K562 (cell line): ENCODE measurements around the gene RARRES2. TPM values are rescaled to one million over a fixed set of nuclear protein-coding genes. Genes with fewer than 3 reads are reported as not detected.
A peak's percentile ranks its signal among the peaks of the same experiment; 100 is the strongest.

Source experiments
- ARHGAP35 ChIP-seq: fragments of 450-650 bp; IDR thresholded peaks from 2 replicates; pipeline ENCODE4 v1.6.1; 2018; ENCODE audit not compliant: partially characterized antibody
- BMI1 ChIP-seq: fragments of 150-350 bp; IDR thresholded peaks from 2 replicates; pipeline ENCODE4 v1.6.1; 2014; ENCODE audit warnings: low read length
- CAMTA2 ChIP-seq: fragments of 250-450 bp; sonication (Bioruptor Pico); conservative IDR thresholded peaks from 2 replicates; pipeline ENCODE4 v1.5.1; 2022
- HOXB6 ChIP-seq: fragments of 250-450 bp; sonication (Bioruptor Pico); IDR thresholded peaks from 2 replicates; pipeline ENCODE4 v1.5.1; 2022; ENCODE audit warnings: mild to moderate bottlenecking, borderline replicate concordance
- KDM2B ChIP-seq: fragments of 250-450 bp; sonication (Bioruptor Pico); IDR thresholded peaks from 2 replicates; pipeline ENCODE4 v1.8.0; 2021; ENCODE audit warnings: mild to moderate bottlenecking, moderate library complexity
- LEF1 ChIP-seq: fragments of 450-650 bp; IDR thresholded peaks from 2 replicates; pipeline ENCODE4 v1.6.1; 2016; ENCODE audit warnings: mild to moderate bottlenecking
- MEF2D ChIP-seq: conservative IDR thresholded peaks from 2 replicates; pipeline ENCODE4 v1.6.1; 2016; ENCODE audit warnings: low read depth, missing genetic modification characterization, missing compliant biosample characterization
- PHB ChIP-seq: fragments of 250-450 bp; sonication (Bioruptor Pico); IDR thresholded peaks from 2 replicates; pipeline ENCODE4 v1.5.0; 2021
- POLR2G ChIP-seq: fragments of 200-400 bp; formaldehyde crosslinking; IDR thresholded peaks from 2 replicates; pipeline ENCODE4 v1.6.1; 2017; ENCODE audit warnings: low read depth, mild to moderate bottlenecking, antibody characterized with exemption, low read length, moderate library complexity
- PRPF4 ChIP-seq: fragments of 200-400 bp; formaldehyde crosslinking; IDR thresholded peaks from one replicate; pipeline ENCODE4 v1.6.1; 2017; ENCODE audit warnings: low read length, low read depth, mild to moderate bottlenecking; ENCODE audit not compliant: insufficient read depth, poor library complexity, severe bottlenecking
- RBM25 ChIP-seq: fragments of 200-400 bp; formaldehyde crosslinking; IDR thresholded peaks from 2 replicates; pipeline ENCODE4 v1.6.1; 2018; ENCODE audit warnings: low read length, low read depth, moderate library complexity; ENCODE audit not compliant: severe bottlenecking
- ZNF282 ChIP-seq: sonication (generic); formaldehyde crosslinking; IDR thresholded peaks from 2 replicates; pipeline ENCODE4 v1.8.1; 2023; ENCODE audit warnings: missing genetic modification reagents
- ZNF444 ChIP-seq: fragments of 250-450 bp; sonication (Bioruptor Pico); IDR thresholded peaks from 2 replicates; pipeline ENCODE4 v1.4.0; 2020; ENCODE audit warnings: mild to moderate bottlenecking, moderate library complexity
- polyA plus RNA-seq, 8 experiments: library from polyadenylated mRNA; depleted of rRNA in 4 of 8; stranded (reverse) in 5 of 8; unstranded in 3 of 8; fragments of >200 nt; fragmentation: Nextera tagmentation in 2 of 8; fragmentation: Illumina TruSeq in 1 of 8; extraction: Ambion mirVana in 2 of 8; extraction: Trizol in 1 of 8; gene quantifications; 2 replicates each; pipeline versions ENCODE4 v1.2.1 to v1.2.3, GENCODE V29; 2011 to 2014; ENCODE audit warnings: inconsistent platforms in 1 of 8, missing spikeins in 1 of 8
- total RNA-seq, 7 experiments: library from RNA; depleted of rRNA in 6 of 7; stranded (reverse); fragments of >200 nt in 6 of 7; fragmentation: Illumina TruSeq in 2 of 7; extraction: Trizol in 2 of 7; gene quantifications; 2 replicates each; pipeline versions ENCODE4 v1.2.1 to v1.2.3, GENCODE V29; 2011 to 2021; ENCODE audit warnings: low replicate concordance in 1 of 7
- TF ChIP-seq, protein P1 (sequence below): sonication (generic); formaldehyde crosslinking; IDR thresholded peaks from 2 replicates; pipeline ENCODE4 v1.9.0; 2022; ENCODE audit warnings: mild to moderate bottlenecking, missing genetic modification reagents
- TF ChIP-seq, protein P2 (sequence below): sonication (generic); formaldehyde crosslinking; IDR thresholded peaks from 2 replicates; pipeline ENCODE4 v1.8.0; 2022; ENCODE audit warnings: mild to moderate bottlenecking, missing genetic modification reagents
- TF ChIP-seq, protein P3 (sequence below): IDR thresholded peaks from 2 replicates; pipeline ENCODE4 v1.6.1; 2011; ENCODE audit warnings: borderline replicate concordance, low read depth, mild to moderate bottlenecking, moderate library complexity, low read length; ENCODE audit not compliant: insufficient read depth, poor library complexity, severe bottlenecking
- TF ChIP-seq, protein P4 (sequence below): fragments of 250-450 bp; sonication (Bioruptor Pico); IDR thresholded peaks from 2 replicates; pipeline ENCODE4 v1.4.0; 2020
- TF ChIP-seq, protein P5 (sequence below): sonication (generic); formaldehyde crosslinking; IDR thresholded peaks from 2 replicates; pipeline ENCODE4 v1.8.0; 2022; ENCODE audit warnings: mild to moderate bottlenecking, missing genetic modification reagents

Gene RARRES2
- total and polyA plus RNA-seq, 9 of the 15 experiments (the other 6 are each of a cell fraction or from before 2014, with no cell fraction given): 0.11 to 1.7 (median 0.23) TPM; not detected in 6

DNA sequence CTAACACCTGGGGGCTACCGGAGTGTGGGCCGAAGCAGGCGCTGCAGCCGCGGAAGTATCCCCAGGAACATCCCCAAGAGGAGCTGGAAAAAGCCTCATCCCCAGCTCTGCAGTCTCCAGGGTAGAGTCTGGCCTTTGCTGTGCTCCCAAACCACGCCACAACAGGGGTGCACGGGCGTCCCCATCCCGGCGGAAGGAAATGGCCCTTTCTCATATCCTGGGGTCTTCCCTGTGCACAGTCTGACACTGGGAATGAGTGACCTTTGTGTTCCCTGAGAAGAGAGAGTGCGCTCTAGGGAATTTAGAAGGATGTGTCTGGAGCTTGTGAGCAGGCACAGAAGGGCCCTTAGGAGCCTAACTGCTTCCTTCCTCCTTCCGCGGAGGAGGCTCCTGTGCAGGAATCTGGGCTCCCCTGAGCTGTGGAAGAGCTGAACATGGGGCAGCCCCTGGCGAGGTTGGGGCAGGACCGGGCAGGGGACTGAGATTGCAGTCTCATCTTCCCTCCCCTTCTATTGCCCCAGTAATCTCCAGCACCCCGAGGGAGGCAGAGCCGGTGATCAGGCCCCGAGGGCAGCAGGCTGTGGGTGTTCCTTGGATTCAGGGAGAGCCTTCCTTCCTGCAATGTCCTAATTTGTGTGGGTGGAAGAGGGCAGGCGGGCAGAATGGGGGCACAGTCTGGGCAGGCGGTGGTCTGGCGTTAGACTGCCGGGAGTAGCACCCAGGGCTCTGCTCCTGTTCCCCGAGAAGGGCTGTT is 28.5 kb upstream of the RARRES2 start (continued):
- TF ChIP-seq POLR2G (peak; percentile 42; the same call in 1 of the 2 replicates), BMI1 (no peak), PHB (CRISPR knock-in tag) (no peak), ZNF282 (CRISPR knock-in tag) (no peak), LEF1 (no peak), PRPF4 (no peak), ARHGAP35 (no peak), HOXB6 (CRISPR knock-in tag) (no peak), CAMTA2 (CRISPR knock-in tag) (0 out of 2 replicates have a peak, but pooled peaks have one; percentile 5), MEF2D (tag) (no peak), KDM2B (CRISPR knock-in tag) (no peak), RBM25 (no peak), ZNF444 (CRISPR knock-in tag) (no peak)
- TF ChIP-seq, protein P1, sequence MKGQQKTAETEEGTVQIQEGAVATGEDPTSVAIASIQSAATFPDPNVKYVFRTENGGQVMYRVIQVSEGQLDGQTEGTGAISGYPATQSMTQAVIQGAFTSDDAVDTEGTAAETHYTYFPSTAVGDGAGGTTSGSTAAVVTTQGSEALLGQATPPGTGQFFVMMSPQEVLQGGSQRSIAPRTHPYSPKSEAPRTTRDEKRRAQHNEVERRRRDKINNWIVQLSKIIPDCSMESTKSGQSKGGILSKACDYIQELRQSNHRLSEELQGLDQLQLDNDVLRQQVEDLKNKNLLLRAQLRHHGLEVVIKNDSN: 0 out of 2 replicates have a peak, but pooled peaks have one; percentile 1
- TF ChIP-seq, protein P2, sequence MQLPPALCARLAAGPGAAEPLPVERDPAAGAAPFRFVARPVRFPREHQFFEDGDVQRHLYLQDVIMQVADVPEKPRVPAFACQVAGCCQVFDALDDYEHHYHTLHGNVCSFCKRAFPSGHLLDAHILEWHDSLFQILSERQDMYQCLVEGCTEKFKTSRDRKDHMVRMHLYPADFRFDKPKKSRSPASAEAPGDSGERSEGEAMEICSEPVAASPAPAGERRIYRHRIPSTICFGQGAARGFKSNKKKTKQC (CRISPR knock-in tag): no peak
- TF ChIP-seq, protein P3, sequence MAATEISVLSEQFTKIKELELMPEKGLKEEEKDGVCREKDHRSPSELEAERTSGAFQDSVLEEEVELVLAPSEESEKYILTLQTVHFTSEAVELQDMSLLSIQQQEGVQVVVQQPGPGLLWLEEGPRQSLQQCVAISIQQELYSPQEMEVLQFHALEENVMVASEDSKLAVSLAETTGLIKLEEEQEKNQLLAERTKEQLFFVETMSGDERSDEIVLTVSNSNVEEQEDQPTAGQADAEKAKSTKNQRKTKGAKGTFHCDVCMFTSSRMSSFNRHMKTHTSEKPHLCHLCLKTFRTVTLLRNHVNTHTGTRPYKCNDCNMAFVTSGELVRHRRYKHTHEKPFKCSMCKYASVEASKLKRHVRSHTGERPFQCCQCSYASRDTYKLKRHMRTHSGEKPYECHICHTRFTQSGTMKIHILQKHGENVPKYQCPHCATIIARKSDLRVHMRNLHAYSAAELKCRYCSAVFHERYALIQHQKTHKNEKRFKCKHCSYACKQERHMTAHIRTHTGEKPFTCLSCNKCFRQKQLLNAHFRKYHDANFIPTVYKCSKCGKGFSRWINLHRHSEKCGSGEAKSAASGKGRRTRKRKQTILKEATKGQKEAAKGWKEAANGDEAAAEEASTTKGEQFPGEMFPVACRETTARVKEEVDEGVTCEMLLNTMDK: no peak
- TF ChIP-seq, protein P4, sequence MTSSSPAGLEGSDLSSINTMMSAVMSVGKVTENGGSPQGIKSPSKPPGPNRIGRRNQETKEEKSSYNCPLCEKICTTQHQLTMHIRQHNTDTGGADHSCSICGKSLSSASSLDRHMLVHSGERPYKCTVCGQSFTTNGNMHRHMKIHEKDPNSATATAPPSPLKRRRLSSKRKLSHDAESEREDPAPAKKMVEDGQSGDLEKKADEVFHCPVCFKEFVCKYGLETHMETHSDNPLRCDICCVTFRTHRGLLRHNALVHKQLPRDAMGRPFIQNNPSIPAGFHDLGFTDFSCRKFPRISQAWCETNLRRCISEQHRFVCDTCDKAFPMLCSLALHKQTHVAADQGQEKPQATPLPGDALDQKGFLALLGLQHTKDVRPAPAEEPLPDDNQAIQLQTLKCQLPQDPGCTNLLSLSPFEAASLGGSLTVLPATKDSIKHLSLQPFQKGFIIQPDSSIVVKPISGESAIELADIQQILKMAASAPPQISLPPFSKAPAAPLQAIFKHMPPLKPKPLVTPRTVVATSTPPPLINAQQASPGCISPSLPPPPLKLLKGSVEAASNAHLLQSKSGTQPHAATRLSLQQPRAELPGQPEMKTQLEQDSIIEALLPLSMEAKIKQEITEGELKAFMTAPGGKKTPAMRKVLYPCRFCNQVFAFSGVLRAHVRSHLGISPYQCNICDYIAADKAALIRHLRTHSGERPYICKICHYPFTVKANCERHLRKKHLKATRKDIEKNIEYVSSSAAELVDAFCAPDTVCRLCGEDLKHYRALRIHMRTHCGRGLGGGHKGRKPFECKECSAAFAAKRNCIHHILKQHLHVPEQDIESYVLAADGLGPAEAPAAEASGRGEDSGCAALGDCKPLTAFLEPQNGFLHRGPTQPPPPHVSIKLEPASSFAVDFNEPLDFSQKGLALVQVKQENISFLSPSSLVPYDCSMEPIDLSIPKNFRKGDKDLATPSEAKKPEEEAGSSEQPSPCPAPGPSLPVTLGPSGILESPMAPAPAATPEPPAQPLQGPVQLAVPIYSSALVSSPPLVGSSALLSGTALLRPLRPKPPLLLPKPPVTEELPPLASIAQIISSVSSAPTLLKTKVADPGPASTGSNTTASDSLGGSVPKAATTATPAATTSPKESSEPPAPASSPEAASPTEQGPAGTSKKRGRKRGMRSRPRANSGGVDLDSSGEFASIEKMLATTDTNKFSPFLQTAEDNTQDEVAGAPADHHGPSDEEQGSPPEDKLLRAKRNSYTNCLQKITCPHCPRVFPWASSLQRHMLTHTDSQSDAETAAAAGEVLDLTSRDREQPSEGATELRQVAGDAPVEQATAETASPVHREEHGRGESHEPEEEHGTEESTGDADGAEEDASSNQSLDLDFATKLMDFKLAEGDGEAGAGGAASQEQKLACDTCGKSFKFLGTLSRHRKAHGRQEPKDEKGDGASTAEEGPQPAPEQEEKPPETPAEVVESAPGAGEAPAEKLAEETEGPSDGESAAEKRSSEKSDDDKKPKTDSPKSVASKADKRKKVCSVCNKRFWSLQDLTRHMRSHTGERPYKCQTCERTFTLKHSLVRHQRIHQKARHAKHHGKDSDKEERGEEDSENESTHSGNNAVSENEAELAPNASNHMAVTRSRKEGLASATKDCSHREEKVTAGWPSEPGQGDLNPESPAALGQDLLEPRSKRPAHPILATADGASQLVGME (CRISPR knock-in tag): peak; percentile 47; the same call in 1 of the 2 replicates
- TF ChIP-seq, protein P5, sequence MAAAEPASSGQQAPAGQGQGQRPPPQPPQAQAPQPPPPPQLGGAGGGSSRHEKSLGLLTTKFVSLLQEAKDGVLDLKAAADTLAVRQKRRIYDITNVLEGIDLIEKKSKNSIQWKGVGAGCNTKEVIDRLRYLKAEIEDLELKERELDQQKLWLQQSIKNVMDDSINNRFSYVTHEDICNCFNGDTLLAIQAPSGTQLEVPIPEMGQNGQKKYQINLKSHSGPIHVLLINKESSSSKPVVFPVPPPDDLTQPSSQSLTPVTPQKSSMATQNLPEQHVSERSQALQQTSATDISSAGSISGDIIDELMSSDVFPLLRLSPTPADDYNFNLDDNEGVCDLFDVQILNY (CRISPR knock-in tag): peak; percentile 63; the same call in 1 of the 2 replicates
